OCI-LY3 (cell line): ENCODE data around the gene DUSP21.
"Not testable (repeated sequence)": the region's sequence is repeated elsewhere in the genome, so short reads cannot be mapped to it uniquely, and the experiment has no call there.

Experiments
- H2AFZ ChIP-seq: fragments of 200-600, 300-600 bp; shearing (Covaris generic); 2 replicates; pipeline ENCODE4 v1.6.0; 2014; ENCODE audit warnings: antibody characterized with exemption, low read depth, low read length
- H3K27ac ChIP-seq: fragments of 200-600, 300-600 bp; sonication (generic); 2 replicates; pipeline ENCODE4 v1.5.1; 2014; ENCODE audit warnings: mild to moderate bottlenecking, low read length, moderate library complexity, mixed read lengths
- H3K27me3 ChIP-seq: fragments of 200-600, 300-600 bp; sonication (generic); 2 replicates; pipeline ENCODE4 v1.6.1; 2014; ENCODE audit warnings: low read depth, low read length, mixed read lengths
- H3K36me3 ChIP-seq: fragments of 200-600, 300-600 bp; sonication (generic); replicated peaks from 2 replicates; pipeline ENCODE3; 2014; ENCODE audit warnings: low read depth, low read length, mixed read lengths
- H3K4me1 ChIP-seq: fragments of 300-600, 200-600 bp; sonication (generic); 2 replicates; pipeline ENCODE4 v1.6.1; 2014; ENCODE audit warnings: low read length, mixed read lengths
- H3K4me2 ChIP-seq: fragments of 200-600, 300-600 bp; sonication (generic); 2 replicates; pipeline ENCODE4 v1.6.1; 2014; ENCODE audit warnings: low read length, mixed read lengths
- H3K4me3 ChIP-seq: fragments of 300-600, 200-600 bp; sonication (generic); 2 replicates; pipeline ENCODE4 v1.5.1; 2014; ENCODE audit warnings: antibody characterized with exemption, mild to moderate bottlenecking, low read length, moderate library complexity
- H3K79me2 ChIP-seq: fragments of 300-600, 200-600 bp; shearing (Covaris generic); 2 replicates; pipeline ENCODE4 v1.6.1; 2014; ENCODE audit warnings: mild to moderate bottlenecking, low read length, mixed read lengths
- H3K9ac ChIP-seq: fragments of 300-600, 200-600 bp; shearing (Covaris generic); 2 replicates; pipeline ENCODE4 v1.6.0; 2014; ENCODE audit warnings: mild to moderate bottlenecking, low read length, moderate library complexity
- H3K9me3 ChIP-seq: fragments of 200-600, 300-600 bp; shearing (Covaris generic); 2 replicates; pipeline ENCODE4 v1.6.1; 2014; ENCODE audit warnings: low read length, mixed read lengths; ENCODE audit not compliant: insufficient read depth
- H4K20me1 ChIP-seq: fragments of 200-600, 300-600 bp; sonication (generic); 2 replicates; pipeline ENCODE4 v1.6.1; 2016; ENCODE audit warnings: low read length, mixed read lengths; ENCODE audit not compliant: insufficient read depth
- CTCF ChIP-seq: fragments of 200-600, 300-600 bp; sonication (generic); IDR thresholded peaks from 2 replicates; pipeline ENCODE4 v1.5.1; 2014; ENCODE audit warnings: antibody characterized with exemption, low read length, low read depth
- EZH2phosphoT487 ChIP-seq: fragments of 200-600 bp; shearing (Covaris generic); IDR thresholded peaks from 2 replicates; pipeline ENCODE4 v1.6.1; 2018; ENCODE audit warnings: antibody characterized with exemption, mixed run types, low read depth

The DUSP21 gene

DNA sequence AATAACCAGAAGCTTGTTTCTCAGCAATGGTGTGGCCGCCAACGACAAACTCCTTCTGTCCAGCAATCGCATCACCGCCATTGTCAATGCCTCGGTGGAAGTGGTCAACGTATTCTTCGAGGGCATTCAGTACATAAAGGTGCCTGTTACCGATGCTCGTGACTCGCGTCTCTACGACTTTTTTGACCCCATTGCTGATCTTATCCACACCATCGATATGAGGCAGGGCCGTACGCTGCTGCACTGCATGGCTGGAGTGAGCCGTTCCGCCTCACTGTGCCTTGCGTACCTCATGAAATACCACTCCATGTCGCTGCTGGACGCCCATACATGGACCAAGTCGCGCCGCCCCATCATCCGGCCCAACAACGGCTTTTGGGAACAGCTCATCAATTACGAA is 383 bp downstream of the DUSP21 start:
- H2AFZ ChIP-seq, result no peak overlapping the region
- no peaks in the 10 kb centered on the region for H3K36me3 ChIP-seq
- no peaks in the 10 kb centered on the region for H3K79me2 ChIP-seq
- H3K4me1 ChIP-seq, result no peaks in the 10 kb centered on the region
- H3K9ac ChIP-seq, result no peak overlapping the region
- no peaks in the 10 kb centered on the region for H3K9me3 ChIP-seq
- H3K27ac ChIP-seq, result no peak overlapping the region
- H3K27me3 ChIP-seq, result no peaks in the 10 kb centered on the region
- TF ChIP-seq EZH2phosphoT487 (no peak), CTCF (no peak)
- no peak overlapping the region for H3K4me2 ChIP-seq
- H4K20me1 ChIP-seq, result no peaks in the 10 kb centered on the region
- no peak overlapping the region for H3K4me3 ChIP-seq

DNA sequence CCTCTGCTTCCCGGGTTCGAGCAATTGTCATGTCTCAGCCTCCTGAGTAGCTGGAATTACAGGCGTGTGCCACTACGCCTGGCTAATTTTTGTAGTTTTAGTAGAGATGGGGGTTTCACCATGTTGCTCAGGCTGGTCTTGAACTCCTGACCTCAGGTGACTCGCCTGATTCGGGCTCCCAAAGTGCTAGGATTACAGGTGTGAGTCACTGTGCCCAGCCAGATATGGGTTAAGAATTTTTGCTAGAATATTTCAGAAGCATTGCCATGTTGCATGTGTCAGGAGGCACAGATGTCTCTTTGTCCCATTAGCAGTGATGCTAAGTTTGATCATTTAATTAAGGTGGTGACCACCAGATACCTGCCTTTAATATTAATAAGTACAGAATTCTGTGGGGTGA is 7.1 kb downstream of the DUSP21 start:
- H3K27ac ChIP-seq, H4K20me1 ChIP-seq, H3K4me2 ChIP-seq, H3K79me2 ChIP-seq, H3K27me3 ChIP-seq, H3K9ac ChIP-seq, H3K4me3 ChIP-seq, H3K4me1 ChIP-seq, H2AFZ ChIP-seq, H3K9me3 ChIP-seq, H3K36me3 ChIP-seq: not testable (repeated sequence)

DNA sequence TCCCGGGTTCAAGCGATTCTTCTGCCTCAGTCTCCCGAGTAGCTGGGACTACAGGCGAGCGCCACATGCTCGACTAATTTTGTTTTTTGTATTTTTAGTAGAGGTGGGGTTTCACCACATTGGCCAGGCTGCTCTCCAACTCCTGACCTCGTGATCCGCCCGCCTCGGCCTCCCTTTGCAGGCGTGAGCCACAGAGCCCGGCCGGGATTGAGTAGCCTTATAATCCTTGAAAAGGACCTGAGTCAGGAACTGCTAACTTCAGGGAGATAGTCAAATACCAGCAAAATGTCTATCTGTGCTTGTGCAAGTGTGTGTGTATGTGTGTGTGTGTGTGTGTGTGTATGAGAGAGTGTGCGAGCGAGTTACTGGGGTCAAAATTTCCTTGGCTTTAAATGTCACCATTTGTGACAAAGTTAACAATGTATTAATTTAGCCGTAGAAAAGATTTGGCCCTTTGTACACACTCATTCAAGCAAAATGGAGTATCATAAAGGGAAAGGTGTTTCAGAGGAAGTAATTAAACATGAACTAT is 27.4 kb downstream of the DUSP21 start:
- H3K4me1 ChIP-seq, result peaks cover 15% of the 10 kb centered on the region
- peaks cover 12% of the 10 kb centered on the region; the same call in 1 of the 2 replicates for H4K20me1 ChIP-seq
- no peaks in the 10 kb centered on the region for H3K9me3 ChIP-seq
- no peak overlapping the region for H2AFZ ChIP-seq
- TF ChIP-seq EZH2phosphoT487 (no peak), CTCF (no peak)
- H3K27me3 ChIP-seq, result no peaks in the 10 kb centered on the region
- H3K4me2 ChIP-seq, result peak overlapping the region; percentile 76
- no peak overlapping the region for H3K27ac ChIP-seq
- H3K4me3 ChIP-seq, result peak overlapping the region; percentile 97
- peaks cover 47% of the 10 kb centered on the region for H3K79me2 ChIP-seq
- H3K36me3 ChIP-seq, result peaks cover 4% of the 10 kb centered on the region
- peak overlapping the region; percentile 90 for H3K9ac ChIP-seq

- Histone ChIP-seq H3K27ac (peak overlapping the region; percentile 73), H3K27me3 (no peaks in the 10 kb centered on the region), H3K4me1 (peaks cover 17% of the 10 kb centered on the region), H3K4me3 (peak overlapping the region; percentile 97), H2AFZ (peak overlapping the region; percentile 23; the same call in 1 of the 2 replicates), H3K4me2 (peak overlapping the region; percentile 76), H3K9ac (peak overlapping the region; percentile 90), H3K9me3 (no peaks in the 10 kb centered on the region), H4K20me1 (peaks cover 19% of the 10 kb centered on the region), H3K79me2 (peaks cover 57% of the 10 kb centered on the region), H3K36me3 (peaks cover 8% of the 10 kb centered on the region)
- TF ChIP-seq EZH2phosphoT487, result no peak
- no peak for TF ChIP-seq CTCF
These were observed 28.4 kb downstream of the DUSP21 start for GRCh38 chrX:44871931-44872820.
